Measurements from ENCODE around the gene CD151.

Gene CD151

GRCh38 chr11:815675-816432 lies 16.9 kb upstream of the CD151 start:
- DNase-seq (ENCODE audit: low read depth), result no peak

GRCh38 chr11:816433-816779 lies 16.3 kb upstream of the CD151 start:
- DNase-seq (ENCODE audit: low read depth), result no peak

DNA sequence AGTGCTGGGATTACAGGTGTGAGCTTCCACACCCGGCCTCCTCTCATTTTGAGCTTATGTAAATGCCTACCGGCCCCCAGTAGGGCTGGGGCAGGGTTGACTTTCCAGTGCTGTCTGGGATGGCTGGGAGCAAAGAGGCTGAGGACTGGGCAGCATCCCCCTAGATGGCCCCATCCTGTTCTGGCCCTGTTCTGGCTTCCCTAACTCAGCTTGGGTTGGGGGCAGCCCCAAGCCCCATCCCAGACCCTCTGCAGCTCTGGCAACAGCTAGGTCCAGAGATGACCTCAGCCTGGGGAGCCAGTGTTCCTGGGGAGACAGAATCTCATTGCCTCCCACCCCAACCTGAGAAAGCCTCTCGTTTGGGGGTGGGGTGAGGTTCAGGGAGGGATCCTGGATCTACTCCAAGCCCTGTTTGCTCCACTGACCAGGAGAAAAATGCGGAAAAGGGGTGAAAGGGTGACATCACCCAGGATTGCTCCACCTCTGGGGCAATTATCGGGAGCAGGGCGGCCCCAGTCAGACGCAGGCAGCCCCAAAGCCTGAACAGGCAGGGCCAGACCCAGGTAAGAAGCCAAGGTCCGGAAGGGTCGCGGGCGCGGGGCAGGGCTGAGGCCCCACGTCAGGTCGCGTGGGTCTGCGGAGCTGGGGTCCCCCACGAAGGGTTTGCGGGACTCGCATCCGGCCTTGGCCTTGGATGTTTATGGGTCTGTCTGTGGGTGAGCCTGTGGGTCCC lies 14.2 kb upstream of the CD151 start, which contains the start of gene PNPLA2:
PNPLA2 (plus strand) TSS at position 519 of the 733 bp plus-strand sequence. CDS start 805 bp downstream, outside the sequence.
- DNase-seq (ENCODE audit: low read depth), result no peak

DNA sequence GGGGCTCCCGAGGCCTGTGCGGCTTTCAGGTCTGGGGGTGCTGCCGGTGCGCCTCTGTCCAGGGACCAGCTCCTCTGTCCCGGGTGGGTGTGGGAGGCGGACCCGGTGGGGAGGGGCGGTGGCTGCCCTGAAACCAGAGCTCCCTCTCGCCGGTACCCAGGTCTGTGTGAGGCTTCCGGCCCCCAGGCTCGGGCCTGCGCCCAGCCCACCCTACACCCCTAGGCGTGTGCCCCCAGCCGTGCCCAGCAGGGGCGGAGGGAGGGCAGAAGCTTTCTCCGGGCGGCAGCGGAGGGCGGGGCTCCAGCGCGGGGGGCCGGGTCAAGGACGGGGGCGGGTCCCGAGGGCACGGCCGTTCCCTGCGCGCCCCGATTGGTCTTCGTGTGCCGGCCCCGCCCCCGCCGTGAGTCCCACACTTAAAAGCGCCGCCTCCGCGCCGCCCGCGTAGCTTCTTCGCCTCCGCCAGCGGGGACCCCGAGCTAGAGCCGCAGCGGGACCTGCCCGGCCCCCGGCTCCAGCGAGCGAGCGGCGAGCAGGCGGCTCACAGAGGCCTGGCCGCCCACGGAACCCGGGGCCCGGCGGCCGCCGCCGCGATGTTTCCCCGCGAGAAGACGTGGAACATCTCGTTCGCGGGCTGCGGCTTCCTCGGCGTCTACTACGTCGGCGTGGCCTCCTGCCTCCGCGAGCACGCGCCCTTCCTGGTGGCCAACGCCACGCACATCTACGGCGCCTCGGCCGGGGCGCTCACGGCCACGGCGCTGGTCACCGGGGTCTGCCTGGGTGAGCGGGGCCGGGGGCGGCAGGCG lies 13.4 kb upstream of the CD151 start:
- no peak for DNase-seq (ENCODE audit: low read depth)

DNA sequence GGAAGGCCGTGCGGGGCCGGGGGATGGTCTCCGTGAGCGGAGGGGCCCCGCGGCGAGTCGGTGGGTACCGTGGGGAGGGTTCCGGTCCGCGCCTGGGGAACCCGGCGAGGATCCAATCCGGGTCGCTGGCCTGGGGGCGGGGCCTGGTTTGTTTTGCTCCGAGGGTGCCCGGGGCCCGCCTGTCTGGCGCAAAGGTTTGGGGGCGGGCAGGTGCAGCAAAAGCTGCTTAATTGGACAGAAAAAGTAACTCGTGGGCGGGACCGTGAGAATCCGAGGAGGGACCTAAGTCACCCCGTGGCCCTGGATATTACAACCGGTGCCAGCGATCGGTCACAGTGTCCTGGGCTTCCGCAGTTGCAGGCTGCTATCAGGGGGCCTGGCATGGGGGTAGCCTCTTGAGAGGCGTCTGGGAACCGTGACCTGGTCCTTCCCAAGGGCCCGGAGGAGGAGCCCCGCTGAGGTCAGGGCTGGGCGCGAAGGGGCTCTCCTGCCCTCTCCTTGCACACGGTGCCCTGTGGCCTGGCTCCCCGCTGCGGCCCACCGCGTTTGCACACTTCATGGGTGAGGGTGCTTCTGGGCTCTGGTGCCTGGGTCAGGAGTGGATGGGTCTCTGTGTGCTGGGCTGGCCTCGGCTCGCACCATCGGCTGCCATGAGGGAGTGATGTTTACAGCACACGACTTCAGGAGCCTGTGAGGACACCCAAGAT lies 12.7 kb upstream of the CD151 start:
- no peak for DNase-seq (ENCODE audit: low read depth)

DNA sequence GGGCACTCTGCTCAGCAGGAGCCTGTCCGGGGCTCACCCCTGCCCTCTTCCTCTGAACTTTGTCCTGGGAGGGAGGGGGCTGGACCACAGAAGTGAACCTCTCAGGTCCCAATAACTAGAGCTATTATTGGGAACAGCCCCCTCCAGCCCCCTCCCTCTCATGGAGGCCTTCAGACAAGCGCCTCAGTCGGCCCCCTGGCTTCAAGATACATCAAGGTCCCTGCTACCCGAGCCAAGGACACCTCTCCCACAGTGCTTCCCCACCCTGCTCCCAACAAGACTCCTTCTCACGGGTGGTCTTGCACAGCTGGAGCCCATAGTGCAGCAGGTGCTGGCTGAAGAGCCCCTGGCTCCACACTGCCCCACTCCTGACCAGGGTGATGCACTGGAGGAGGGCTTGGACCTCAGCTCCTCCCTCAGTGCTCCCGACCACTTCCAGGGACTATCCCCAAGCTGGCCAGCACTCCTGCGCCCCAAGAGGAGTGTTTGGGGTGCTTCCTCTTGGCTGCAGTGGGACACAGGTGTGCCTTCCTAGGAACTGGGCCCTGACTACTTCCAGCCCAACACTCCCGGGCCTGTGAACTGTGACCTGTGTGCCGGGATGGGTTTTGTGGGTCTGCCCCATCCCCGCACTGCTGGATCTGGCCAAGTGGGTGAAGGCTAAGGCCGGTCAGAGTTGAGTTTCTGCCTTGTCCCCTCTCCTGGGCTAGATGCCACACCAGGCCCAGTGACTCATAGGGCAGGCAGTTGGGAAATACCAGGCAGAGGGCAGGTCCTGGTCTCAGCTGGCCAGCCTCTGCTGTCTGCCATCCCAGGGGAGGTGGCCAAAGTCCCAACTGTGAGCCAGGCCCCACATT lies 11.9 kb upstream of the CD151 start:
- no peak for DNase-seq (ENCODE audit: low read depth)

GRCh38 chr11:821512-822371 lies 11.0 kb upstream of the CD151 start:
- no peak for DNase-seq (ENCODE audit: low read depth)

DNA sequence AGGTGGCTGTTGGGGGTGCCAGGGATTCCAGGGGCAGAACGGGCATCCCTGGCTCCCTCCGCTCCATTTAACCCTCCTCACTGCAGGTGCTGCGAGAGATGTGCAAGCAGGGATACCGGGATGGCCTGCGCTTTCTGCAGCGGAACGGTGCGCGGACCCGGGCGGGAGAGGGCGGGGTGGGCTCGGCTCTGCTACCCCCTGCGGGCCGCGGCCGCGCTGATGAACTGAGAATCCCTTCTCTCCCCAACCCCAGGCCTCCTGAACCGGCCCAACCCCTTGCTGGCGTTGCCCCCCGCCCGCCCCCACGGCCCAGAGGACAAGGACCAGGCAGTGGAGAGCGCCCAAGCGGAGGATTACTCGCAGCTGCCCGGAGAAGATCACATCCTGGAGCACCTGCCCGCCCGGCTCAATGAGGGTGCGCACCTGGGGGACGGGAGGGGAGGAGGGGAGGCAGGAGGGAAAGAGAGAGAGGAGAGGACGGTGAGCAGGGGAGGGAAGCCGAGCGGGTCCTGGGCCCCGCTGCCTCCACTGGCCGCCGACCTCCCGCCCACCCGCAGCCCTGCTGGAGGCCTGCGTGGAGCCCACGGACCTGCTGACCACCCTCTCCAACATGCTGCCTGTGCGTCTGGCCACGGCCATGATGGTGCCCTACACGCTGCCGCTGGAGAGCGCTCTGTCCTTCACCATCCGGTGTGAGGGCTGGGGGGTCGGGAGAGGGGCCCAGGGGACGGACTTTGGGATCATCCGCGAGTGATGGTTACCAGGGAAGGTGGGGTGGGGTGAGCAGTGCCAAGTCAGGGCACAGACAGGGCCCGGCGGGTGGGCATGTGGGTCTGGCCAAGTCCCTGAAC lies 9.1 kb upstream of the CD151 start:
- DNase-seq (ENCODE audit: low read depth), result no peak

- no peak for DNase-seq (ENCODE audit: low read depth)
Measured at GRCh38 chr11:824292-824880, 8.4 kb upstream of the CD151 start.

DNA sequence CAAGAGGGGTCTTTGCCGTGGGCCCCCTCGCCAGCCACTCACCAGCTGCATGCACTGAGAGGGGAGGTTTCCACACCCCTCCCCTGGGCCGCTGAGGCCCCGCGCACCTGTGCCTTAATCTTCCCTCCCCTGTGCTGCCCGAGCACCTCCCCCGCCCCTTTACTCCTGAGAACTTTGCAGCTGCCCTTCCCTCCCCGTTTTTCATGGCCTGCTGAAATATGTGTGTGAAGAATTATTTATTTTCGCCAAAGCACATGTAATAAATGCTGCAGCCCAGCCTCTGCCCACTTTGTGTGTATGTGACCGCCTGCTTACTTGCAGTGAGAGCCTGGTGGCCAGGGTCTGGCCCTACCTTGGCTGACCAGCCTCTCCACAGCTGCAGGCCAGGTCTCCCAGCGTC lies 7.8 kb upstream of the CD151 start:
- DNase-seq (ENCODE audit: low read depth), result no peak

- DNase-seq (ENCODE audit: low read depth), result no peak
Measured at GRCh38 chr11:825366-826226, 7.2 kb upstream of the CD151 start.

GRCh38 chr11:826227-826621 lies 6.5 kb upstream of the CD151 start:
- DNase-seq (ENCODE audit: low read depth), result no peak

GRCh38 chr11:826836-827145 lies 6.0 kb upstream of the CD151 start:
- no peak for DNase-seq (ENCODE audit: low read depth)

DNA sequence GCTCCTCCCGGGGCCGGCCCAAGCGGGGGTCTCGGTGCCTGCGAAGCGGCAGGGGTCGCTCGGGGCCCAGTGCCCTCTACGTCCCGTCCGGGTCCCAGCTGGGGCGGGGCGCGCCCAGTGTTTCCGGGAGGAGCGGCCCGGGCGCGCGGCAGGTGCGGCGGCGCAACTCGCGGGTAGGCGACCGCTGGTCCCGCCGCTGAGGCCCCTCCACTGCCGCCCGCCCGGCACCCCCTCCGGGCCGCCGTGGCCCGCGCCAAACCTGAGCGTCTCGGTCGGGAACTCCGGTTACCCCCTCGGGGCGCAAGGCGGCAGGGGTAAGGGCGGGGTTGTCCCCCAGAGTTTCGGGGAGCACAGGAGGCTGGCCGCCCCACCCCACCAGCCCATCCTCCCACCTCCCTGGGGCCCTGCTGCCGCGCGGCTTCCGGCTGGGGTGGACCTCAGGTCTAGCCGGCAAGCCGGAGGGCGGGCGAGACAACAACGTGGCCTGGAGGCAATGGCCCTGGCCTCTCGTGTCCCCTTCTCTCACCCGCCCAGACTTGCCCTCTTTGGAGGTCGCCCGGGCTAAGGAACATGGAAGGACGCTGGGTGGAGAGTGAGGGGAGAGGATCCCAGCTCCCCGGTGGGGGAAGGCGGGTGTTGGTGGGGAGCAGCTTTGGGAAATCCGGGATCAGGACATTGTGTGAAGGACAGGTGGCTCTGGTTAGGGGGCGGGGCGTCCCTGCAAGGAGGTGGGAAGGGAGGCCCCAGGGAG lies 5.4 kb upstream of the CD151 start:
- no peak for DNase-seq (ENCODE audit: low read depth)

DNA sequence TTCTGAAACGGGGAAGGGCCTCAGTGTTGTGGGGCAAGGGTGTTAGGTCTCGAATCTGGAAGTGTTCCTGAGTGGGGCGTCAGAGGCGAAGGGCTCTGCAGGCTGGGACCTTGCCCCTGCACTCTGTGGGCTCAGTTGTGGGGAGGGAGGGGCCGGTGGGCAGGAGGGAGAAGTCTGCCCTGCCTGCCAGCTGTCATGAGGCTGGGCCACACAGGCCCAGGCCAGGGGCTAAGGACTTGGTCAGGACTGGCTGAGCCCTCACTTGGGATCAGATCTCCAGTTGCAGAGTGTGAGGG lies 4.9 kb upstream of the CD151 start, which contains the start of gene CRACR2B:
CRACR2B (plus strand) TSS at position 23 of the 296 bp plus-strand sequence. CDS start 689 bp downstream, outside the sequence.
- DNase-seq (ENCODE audit: low read depth), result no peak

DNA sequence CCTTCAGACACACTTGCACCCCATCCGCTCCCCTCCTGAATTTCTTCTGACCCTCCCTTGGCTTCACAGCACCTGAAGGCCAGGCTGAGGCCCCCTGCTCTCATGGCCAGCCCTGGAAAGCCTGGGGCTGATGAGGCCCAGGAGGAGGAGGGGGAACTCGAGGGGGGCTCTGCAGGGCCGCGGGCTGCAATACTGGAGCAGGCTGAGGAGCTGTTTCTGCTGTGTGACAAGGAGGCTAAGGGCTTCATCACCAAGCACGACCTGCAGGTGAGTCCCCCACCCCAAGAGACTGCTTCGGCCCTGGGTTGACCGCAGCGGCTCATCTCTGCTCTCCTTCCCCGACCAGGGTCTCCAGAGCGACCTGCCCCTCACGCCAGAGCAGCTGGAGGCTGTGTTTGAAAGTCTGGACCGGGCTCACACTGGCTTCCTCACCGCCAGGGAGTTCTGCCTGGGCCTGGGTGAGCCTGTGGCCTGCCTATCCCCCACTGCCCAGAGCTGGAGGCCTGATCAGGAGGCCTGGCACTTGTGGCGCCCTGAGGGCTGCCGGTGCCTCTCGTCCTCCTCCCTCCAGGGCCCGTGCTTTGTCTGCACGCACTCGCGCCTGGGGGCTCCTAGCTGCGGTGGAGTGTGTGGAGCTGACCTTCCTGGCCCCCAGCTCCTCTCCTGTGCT lies 4.1 kb upstream of the CD151 start:
- no peak for DNase-seq (ENCODE audit: low read depth)

All from CMK (cell line).